RPMI7951 (cell line): Measurements from ENCODE around the gene KMT5C. TPM values are rescaled to one million over a fixed set of nuclear protein-coding genes. Genes with fewer than 3 reads are reported as not detected.
A peak's percentile ranks its signal among the peaks of the same experiment; 100 is the strongest.

ENCODE experiments used
- DNase-seq: peaks from one replicate; pipeline ENCODE4 v3.0.0-alpha.2; 2012; ENCODE audit warnings: low read depth
- total RNA-seq: library from RNA; depleted of rRNA; stranded (reverse); fragments of >200 nt; shearing (Covaris generic); gene quantifications from 2 replicates; pipeline ENCODE4 v1.2.3, GENCODE V29; 2014; rRNA removed

Gene KMT5C
- total RNA-seq, 1 experiment from 2014 or later, result 5.6 TPM

- peak; percentile 97 for DNase-seq
These were observed 46.2 kb downstream of the KMT5C start, which contains the start of gene RPL28 for GRCh38 chr19:55385724-55386492. TSS of gene RPL28 (plus strand) at chr19:55385932. CDS start at chr19:55386358, 426 bp downstream.

DNA sequence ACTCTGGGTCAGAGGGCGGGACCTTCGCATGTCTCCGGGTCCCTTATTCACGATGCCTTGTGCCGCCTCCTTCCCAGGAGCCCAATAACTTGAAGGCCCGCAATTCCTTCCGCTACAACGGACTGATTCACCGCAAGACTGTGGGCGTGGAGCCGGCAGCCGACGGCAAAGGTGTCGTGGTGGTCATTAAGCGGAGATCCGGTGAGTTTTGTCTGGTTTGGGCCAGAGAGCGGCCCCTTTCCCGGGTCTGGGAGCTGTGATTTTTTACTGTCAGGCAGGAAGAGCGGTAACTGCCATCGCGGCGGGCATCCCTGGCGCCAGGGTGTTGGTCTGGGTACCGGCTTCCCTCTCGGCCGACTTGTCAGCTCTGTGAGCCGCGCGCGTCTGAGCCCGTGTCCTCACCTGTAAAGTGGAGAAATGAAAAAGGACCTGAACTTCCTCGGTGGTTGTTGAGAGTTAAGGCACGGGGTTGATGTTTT, 46.9 kb downstream of the KMT5C start:
- DNase-seq, result no peak

DNA sequence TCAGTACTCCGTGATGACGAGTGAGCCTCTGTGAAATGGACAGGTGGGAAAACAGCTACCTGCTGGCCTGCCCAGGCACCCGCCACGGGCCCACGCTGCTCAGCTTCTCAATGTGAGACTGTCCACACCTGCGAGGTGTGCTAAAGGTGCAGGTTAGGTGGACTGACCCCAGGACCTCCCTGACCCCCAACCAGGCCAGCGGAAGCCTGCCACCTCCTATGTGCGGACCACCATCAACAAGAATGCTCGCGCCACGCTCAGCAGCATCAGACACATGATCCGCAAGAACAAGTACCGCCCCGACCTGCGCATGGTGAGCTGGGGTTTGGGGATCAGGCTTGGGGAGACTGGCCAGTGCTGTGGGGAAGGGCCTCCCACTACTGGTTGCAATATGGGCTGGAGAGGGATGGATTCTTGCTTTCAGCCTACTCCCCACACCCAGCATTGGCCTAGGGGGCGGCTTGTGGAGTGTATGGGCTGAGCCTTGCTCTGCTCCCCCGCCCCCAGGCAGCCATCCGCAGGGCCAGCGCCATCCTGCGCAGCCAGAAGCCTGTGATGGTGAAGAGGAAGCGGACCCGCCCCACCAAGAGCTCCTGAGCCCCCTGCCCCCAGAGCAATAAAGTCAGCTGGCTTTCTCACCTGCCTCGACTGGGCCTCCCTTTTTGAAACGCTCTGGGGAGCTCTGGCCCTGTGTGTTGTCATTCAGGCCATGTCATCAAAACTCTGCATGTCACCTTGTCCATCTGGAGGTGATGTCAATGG, 48.2 kb downstream of the KMT5C start:
- no peak for DNase-seq

DNA sequence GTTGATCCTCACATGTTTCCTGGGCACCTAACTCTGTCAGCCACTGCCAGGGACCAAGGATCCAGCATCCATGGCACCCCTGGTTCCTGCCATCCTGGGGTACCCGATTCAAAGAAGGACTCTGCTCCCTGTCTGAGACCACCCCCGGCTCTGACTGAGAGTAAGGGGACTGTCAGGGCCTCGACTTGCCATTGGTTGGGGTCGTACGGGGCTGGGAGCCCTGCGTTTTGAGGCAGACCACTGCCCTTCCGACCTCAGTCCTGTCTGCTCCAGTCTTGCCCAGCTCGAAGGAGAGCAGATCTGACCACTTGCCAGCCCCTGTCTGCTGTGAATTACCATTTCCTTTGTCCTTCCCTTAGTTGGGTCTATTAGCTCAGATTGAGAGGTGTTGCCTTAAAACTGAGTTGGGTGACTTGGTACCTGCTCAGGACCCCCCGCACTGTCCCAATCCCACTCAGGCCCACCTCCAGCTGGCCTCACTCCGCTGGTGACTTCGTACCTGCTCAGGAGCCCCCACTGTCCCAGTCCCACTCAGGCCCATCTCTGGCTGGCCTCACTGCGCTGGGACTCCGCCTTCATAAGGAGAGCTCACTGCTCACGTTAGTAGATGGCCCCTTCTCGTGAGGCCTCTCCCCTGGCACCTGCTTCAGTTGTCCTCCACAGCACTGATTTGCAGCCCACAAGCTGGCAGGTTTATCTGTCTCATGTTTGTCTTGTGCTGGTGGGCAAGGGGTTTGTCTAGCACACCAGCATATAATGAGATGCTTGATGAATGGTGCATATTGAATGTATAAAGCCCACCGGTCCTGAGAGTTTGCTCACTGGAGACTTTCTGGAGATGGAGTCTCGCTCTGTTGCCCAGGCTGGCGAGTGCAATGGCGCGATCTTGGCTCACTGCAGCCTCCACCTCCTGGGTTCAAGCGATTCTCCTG, 50.0 kb downstream of the KMT5C start:
- DNase-seq, result no peak

DNA sequence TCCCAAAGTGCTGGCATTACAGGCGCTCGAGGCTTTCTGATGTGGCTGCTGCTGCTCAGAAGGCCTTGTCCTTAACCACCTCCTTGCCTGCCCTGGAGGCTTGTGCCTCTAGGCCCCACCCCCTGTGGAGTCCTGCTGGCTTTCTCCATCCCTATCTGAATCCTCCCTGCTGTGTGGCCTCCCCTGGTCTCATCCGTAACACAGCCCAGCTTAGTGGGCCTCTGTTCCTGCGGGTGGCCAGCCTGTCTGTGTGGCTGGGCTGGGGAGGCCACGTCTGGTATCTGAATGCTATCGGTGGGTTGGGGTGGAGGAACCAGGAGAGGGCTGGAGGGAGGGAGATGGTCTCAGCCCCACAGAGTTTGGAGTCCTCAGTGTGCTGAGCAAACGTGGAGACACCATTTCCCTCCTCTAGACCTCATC, 50.8 kb downstream of the KMT5C start:
- DNase-seq, result no peak

- no peak for DNase-seq
These were observed 51.6 kb downstream of the KMT5C start for GRCh38 chr19:55391191-55391670.

DNA sequence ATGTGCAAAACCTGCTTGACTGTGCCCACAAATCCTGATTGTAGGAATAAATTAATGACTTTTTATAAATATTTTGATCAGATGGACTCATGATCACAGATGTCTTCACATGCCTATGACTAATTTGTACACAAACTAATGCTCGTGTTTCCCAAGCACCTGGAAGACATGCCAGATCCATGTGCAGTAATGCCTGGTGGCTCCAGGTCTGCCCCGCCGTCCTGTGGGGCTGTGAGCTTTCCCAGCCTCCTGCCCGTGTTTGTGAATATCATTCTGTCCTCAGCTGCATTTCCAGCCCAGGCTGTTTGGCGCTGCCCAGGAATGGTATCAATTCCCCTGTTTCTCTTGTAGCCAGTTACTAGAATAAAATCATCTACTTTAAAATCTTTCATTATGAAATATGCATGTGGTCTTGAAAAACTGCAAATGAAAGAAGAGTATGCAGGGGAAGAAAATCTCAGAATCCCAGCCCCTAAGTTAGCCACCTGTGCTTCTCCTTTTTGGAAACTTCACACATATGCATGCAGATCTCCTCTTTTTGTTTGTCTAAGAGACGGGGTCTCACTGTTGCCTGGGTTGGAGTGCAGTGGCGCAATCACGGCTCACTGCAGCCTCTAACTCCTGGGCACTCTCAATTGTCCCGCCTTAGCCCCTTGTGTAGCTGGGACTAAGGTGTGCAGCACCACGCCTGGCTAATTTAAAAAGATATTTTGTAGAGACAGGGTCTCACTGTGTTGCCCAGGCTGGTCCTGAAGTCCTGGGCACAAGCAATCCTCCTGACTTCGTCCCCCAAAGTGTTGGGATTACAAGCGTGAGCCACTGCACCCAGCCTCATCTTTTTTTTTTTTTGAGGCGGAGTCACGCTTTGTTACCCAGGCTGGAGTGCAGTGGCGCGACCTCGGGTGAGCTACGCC, 52.3 kb downstream of the KMT5C start:
- no peak for DNase-seq

DNA sequence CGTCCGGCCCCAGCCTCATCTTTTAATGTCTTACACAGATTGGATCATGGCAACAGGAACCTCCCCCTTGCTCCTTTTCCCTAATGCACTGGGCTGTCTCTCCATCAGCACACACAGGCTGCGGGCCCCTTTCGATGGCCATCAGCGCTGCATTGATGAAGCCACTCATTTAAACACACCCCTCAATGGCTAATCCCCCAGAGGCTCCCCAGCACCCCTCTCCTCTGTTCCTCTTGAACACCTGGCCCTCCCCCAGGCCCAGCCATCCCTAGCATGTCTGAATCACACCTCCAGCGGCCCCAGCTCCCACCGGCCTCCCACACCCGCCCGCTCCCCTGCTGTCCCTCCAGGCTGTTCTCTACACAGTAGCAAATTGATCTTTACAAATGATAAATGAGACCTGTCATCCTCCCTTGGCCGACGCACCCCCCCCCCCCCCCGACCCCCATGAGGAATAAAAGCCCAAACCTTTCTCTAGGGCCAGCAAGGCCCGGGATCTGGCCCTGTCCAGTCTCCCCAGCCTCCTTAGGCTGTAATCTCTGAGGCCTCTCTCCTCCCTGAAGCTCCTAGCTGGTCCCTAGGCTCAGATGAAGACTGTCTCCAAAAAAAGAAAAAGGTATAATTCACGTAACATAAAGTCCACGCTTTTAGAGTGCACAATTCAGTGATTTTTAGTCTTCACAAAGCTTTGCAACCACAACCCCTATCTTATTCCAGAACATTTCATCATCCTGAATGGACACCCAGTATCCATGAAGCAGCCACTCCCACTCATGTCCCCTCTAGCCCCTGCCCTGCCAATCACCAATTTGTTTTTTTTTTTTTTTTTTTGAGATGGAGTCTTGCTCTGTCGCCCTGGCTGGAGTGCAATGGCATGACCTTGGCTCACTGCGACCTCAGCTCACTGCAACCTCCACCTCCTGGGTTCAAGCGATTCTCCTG, 53.4 kb downstream of the KMT5C start:
- DNase-seq, result no peak

Other genes with a start within 250 kb of the KMT5C start
- 22.3 and 31.0 TPM in 2 replicates for gene PPP1R12C, start 222.2 kb upstream of the KMT5C start, total RNA-seq
- gene TNNT1, start 190.7 kb upstream of the KMT5C start, total RNA-seq, result 32.5 and 42.4 TPM in 2 replicates
- 0.48 and 0.78 TPM in 2 replicates for gene TNNI3, start 182.1 kb upstream of the KMT5C start, total RNA-seq
- gene DNAAF3, start 173.3 kb upstream of the KMT5C start, total RNA-seq, result 1.4 and 1.6 TPM in 2 replicates
- gene SYT5, start 159.6 kb upstream of the KMT5C start, total RNA-seq, result 0.10 and 0.36 TPM in 2 replicates
- gene PTPRH, start 130.4 kb upstream of the KMT5C start, total RNA-seq, result 5.4 and 6.0 TPM in 2 replicates
- 0.20 and 0.60 TPM in 2 replicates for gene TMEM86B, start 111.1 kb upstream of the KMT5C start, total RNA-seq
- 19.7 and 28.0 TPM in 2 replicates for gene PPP6R1, start 80.9 kb upstream of the KMT5C start, total RNA-seq
- 35.1 and 57.0 TPM in 2 replicates for gene HSPBP1, start 59.8 kb upstream of the KMT5C start, total RNA-seq
- gene BRSK1, start 55.9 kb upstream of the KMT5C start, total RNA-seq, result 1.1 and 1.2 TPM in 2 replicates
- not detected in 2 replicates for gene TMEM150B, start 14.5 kb upstream of the KMT5C start, total RNA-seq
- gene COX6B2, start 14.8 kb downstream of the KMT5C start, total RNA-seq, result 0.10 TPM in 1 of 2 replicates, not detected in the other
- gene GARIN5B, start 23.4 kb downstream of the KMT5C start, total RNA-seq, result not detected in 2 replicates
- gene IL11, start 30.6 kb downstream of the KMT5C start, total RNA-seq, result 5.6 and 8.4 TPM in 2 replicates
- gene TMEM190, start 37.0 kb downstream of the KMT5C start, total RNA-seq, result not detected in 2 replicates
- not detected in 2 replicates for gene TMEM238, start 44.4 kb downstream of the KMT5C start, total RNA-seq
- 457 and 492 TPM in 2 replicates for gene RPL28, start 46.1 kb downstream of the KMT5C start, total RNA-seq
- gene UBE2S, start 67.9 kb downstream of the KMT5C start, total RNA-seq, result 250 and 347 TPM in 2 replicates
- 0.12 TPM in 1 of 2 replicates, not detected in the other for gene SHISA7, start 103.4 kb downstream of the KMT5C start, total RNA-seq
- 81.9 and 120 TPM in 2 replicates for gene ISOC2, start 121.8 kb downstream of the KMT5C start, total RNA-seq
- gene C19orf85, start 124.9 kb downstream of the KMT5C start, total RNA-seq, result not detected in 2 replicates
- gene ZNF628, start 136.7 kb downstream of the KMT5C start, total RNA-seq, result 3.1 and 5.3 TPM in 2 replicates
- 18.5 and 25.3 TPM in 2 replicates for gene NAT14, start 145.3 kb downstream of the KMT5C start, total RNA-seq
- gene SSC5D, start 148.6 kb downstream of the KMT5C start, total RNA-seq, result 3.2 and 3.6 TPM in 2 replicates
- not detected in 2 replicates for gene SBK2, start 197.3 kb downstream of the KMT5C start, total RNA-seq
- gene SBK3, start 205.7 kb downstream of the KMT5C start, total RNA-seq, result 0.24 TPM in 1 of 2 replicates, not detected in the other
- 1.3 and 2.4 TPM in 2 replicates for gene ZNF579, start 241.0 kb downstream of the KMT5C start, total RNA-seq